GM19438 (cell line): ENCODE data around the gene POT1.

ENCODE experiments used
- ATAC-seq: cut with Tn5 transposase; IDR thresholded peaks from one replicate; pipeline ENCODE4 v1.9.1; 2021; ENCODE audit warnings: low read depth; ENCODE audit not compliant: unreplicated experiment

POT1 gene

GRCh38 chr7:124914298-124914697 is 15.3 kb downstream of the POT1 start:
- ATAC-seq: no peak

GRCh38 chr7:124912972-124913371 is 16.7 kb downstream of the POT1 start:
- ATAC-seq: no peak

- ATAC-seq: no peak
These were observed 19.8 kb downstream of the POT1 start for GRCh38 chr7:124909808-124910207.

- ATAC-seq: no peak
These were observed 21.4 kb downstream of the POT1 start for GRCh38 chr7:124908259-124908658.

- ATAC-seq: no peak
These were observed 22.1 kb downstream of the POT1 start for GRCh38 chr7:124907490-124907889.

GRCh38 chr7:124898531-124898930 is 31.1 kb downstream of the POT1 start:
- ATAC-seq: no peak

GRCh38 chr7:124896001-124896400 is 33.6 kb downstream of the POT1 start:
- no peak for ATAC-seq

GRCh38 chr7:124893140-124893827 is 36.3 kb downstream of the POT1 start:
- peak; percentile 56 for ATAC-seq

GRCh38 chr7:124887247-124887646 is 42.4 kb downstream of the POT1 start:
- ATAC-seq: no peak

GRCh38 chr7:124881981-124882380 is 47.6 kb downstream of the POT1 start:
- no peak for ATAC-seq

GRCh38 chr7:124879771-124880170 is 49.9 kb downstream of the POT1 start:
- ATAC-seq: no peak

- ATAC-seq: no peak
These were observed 50.5 kb downstream of the POT1 start for GRCh38 chr7:124879103-124879502.

- no peak for ATAC-seq
These were observed 54.9 kb downstream of the POT1 start for GRCh38 chr7:124874644-124875163.

- ATAC-seq: no peak
These were observed 71.9 kb downstream of the POT1 start for GRCh38 chr7:124857672-124858235.

- ATAC-seq: no peak
These were observed 73.2 kb downstream of the POT1 start for GRCh38 chr7:124856299-124856888.

- no peak for ATAC-seq
These were observed 86.3 kb downstream of the POT1 start for GRCh38 chr7:124843336-124843735.

- ATAC-seq: no peak
These were observed 89.2 kb downstream of the POT1 start for GRCh38 chr7:124840435-124840834.

- ATAC-seq: no peak
These were observed 89.9 kb downstream of the POT1 start for GRCh38 chr7:124839687-124840086.

GRCh38 chr7:124836173-124836572 is 93.5 kb downstream of the POT1 start:
- no peak for ATAC-seq

GRCh38 chr7:124818807-124819206 is 110.8 kb downstream of the POT1 start:
- ATAC-seq: no peak

GRCh38 chr7:124813994-124814798 is 115.4 kb downstream of the POT1 start:
- ATAC-seq: no peak
